ENCODE measurements around the gene CNN3. TPM values are rescaled to one million over a fixed set of nuclear protein-coding genes. Genes with fewer than 3 reads are reported as not detected.
A peak's percentile ranks its signal among the peaks of the same experiment; 100 is the strongest.

CNN3 gene
- total RNA-seq, 1 experiment from 2014 or later, result 260 TPM

GRCh38 chr1:94864821-94865220 is 62.1 kb downstream of the CNN3 start:
- BruUV-seq (replicated peaks), result no TSS peak
- Histone ChIP-seq H3K4me1 (ENCODE audit: insufficient read depth, low read length, poor library complexity, severe bottlenecking) (peaks cover 6% of the 10 kb centered on the region), H3K27me3 (replicated peaks; ENCODE audit: insufficient read depth, low read depth, low read length, poor library complexity) (no peaks in the 10 kb centered on the region), H3K36me3 (ENCODE audit: insufficient read depth, low read length, poor library complexity, severe bottlenecking) (no peaks in the 10 kb centered on the region), H3K27ac (ENCODE audit: low read depth, low read length, poor library complexity, severe bottlenecking) (no peak overlapping the region), H3K4me3 (ENCODE audit: low read depth, low read length, poor library complexity, severe bottlenecking) (no peak overlapping the region), H3K9me3 (ENCODE audit: low read depth, low read length, poor library complexity, severe bottlenecking) (no peaks in the 10 kb centered on the region)
- CTCF ChIA-PET, result interaction anchor here (1.8 kb wide), 1 partner anchor 179 kb away, joined by 8 read pairs; no protein-coding TSS in a partner anchor
- no peak for DNase-seq (ENCODE audit: low spot score)
- intact Hi-C loops (cut with micrococcal nuclease; ENCODE audit: unreplicated experiment), result no loop called here
- POLR2A ChIA-PET (ENCODE audit: low non-redundant PET), result no interaction called here
- no peak for TF ChIP-seq EZH2 (IDR thresholded peaks at IDR 0.05; ENCODE audit: borderline replicate concordance, low read depth, low read length, poor library complexity, severe bottlenecking)
- no peak for TF ChIP-seq CTCF (conservative IDR thresholded peaks at IDR 0.05; ENCODE audit: low read depth, low read length)

GRCh38 chr1:94863919-94864318 is 63.0 kb downstream of the CNN3 start:
- H3K9me3 ChIP-seq (ENCODE audit: low read depth, low read length, poor library complexity, severe bottlenecking), result no peaks in the 10 kb centered on the region
- no peaks in the 10 kb centered on the region for H3K27me3 ChIP-seq (replicated peaks; ENCODE audit: insufficient read depth, low read depth, low read length, poor library complexity)
- no peak overlapping the region for H3K27ac ChIP-seq (ENCODE audit: low read depth, low read length, poor library complexity, severe bottlenecking)
- CTCF ChIA-PET, result interaction anchor here (1.0 to 1.8 kb wide), 3 partner anchors 10 to 179 kb away, joined by 3 to 10 read pairs (median 8); no protein-coding TSS in a partner anchor
- no peaks in the 10 kb centered on the region for H3K36me3 ChIP-seq (ENCODE audit: insufficient read depth, low read length, poor library complexity, severe bottlenecking)
- intact Hi-C loops (cut with micrococcal nuclease; ENCODE audit: unreplicated experiment), result no loop called here
- DNase-seq (ENCODE audit: low spot score), result peak; percentile 22
- H3K4me3 ChIP-seq (ENCODE audit: low read depth, low read length, poor library complexity, severe bottlenecking), result no peak overlapping the region
- TF ChIP-seq CTCF (conservative IDR thresholded peaks at IDR 0.05; ENCODE audit: low read depth, low read length) (no peak), EZH2 (IDR thresholded peaks at IDR 0.05; ENCODE audit: borderline replicate concordance, low read depth, low read length, poor library complexity, severe bottlenecking) (no peak)
- POLR2A ChIA-PET (ENCODE audit: low non-redundant PET), result no interaction called here
- peaks cover 6% of the 10 kb centered on the region for H3K4me1 ChIP-seq (ENCODE audit: insufficient read depth, low read length, poor library complexity, severe bottlenecking)
- no TSS peak for BruUV-seq (replicated peaks)

GRCh38 chr1:94863297-94863911 is 63.5 kb downstream of the CNN3 start:
- H3K36me3 ChIP-seq (ENCODE audit: insufficient read depth, low read length, poor library complexity, severe bottlenecking), result no peaks in the 10 kb centered on the region
- intact Hi-C loops (cut with micrococcal nuclease; ENCODE audit: unreplicated experiment), result no loop called here
- no peak for DNase-seq (ENCODE audit: low spot score)
- POLR2A ChIA-PET (ENCODE audit: low non-redundant PET), result no interaction called here
- no peak overlapping the region for H3K27ac ChIP-seq (ENCODE audit: low read depth, low read length, poor library complexity, severe bottlenecking)
- no peak overlapping the region for H3K4me3 ChIP-seq (ENCODE audit: low read depth, low read length, poor library complexity, severe bottlenecking)
- H3K9me3 ChIP-seq (ENCODE audit: low read depth, low read length, poor library complexity, severe bottlenecking), result no peaks in the 10 kb centered on the region
- BruUV-seq (replicated peaks), result no TSS peak
- no peak for TF ChIP-seq CTCF (conservative IDR thresholded peaks at IDR 0.05; ENCODE audit: low read depth, low read length)
- no peak for TF ChIP-seq EZH2 (IDR thresholded peaks at IDR 0.05; ENCODE audit: borderline replicate concordance, low read depth, low read length, poor library complexity, severe bottlenecking)
- H3K4me1 ChIP-seq (ENCODE audit: insufficient read depth, low read length, poor library complexity, severe bottlenecking), result peaks cover 6% of the 10 kb centered on the region
- H3K27me3 ChIP-seq (replicated peaks; ENCODE audit: insufficient read depth, low read depth, low read length, poor library complexity), result no peaks in the 10 kb centered on the region
- CTCF ChIA-PET, result interaction anchor here (1.0 to 1.8 kb wide), 4 partner anchors 9 to 180 kb away, joined by 3 to 10 read pairs (median 6); no protein-coding TSS in a partner anchor
